ENCODE data around the gene DLG1.

Gene DLG1

GRCh38 chr3:197298341-197298944 is at the start of gene DLG1:
TSS of gene DLG1 (minus strand) at chr3:197298612. CDS start at chr3:197297204, 1,408 bp downstream.
- peak; percentile 87 for DNase-seq (ENCODE audit: low spot score)

- no peak for DNase-seq (ENCODE audit: low spot score)
Measured at GRCh38 chr3:197348014-197348413, 49.6 kb upstream of the DLG1 start.

- DNase-seq (ENCODE audit: low spot score): no peak
Measured at GRCh38 chr3:197345390-197345789, 47.0 kb upstream of the DLG1 start.

GRCh38 chr3:197344582-197345318 is 46.3 kb upstream of the DLG1 start:
- DNase-seq (ENCODE audit: low spot score): no peak

GRCh38 chr3:197343656-197344408 is 45.4 kb upstream of the DLG1 start:
- DNase-seq (ENCODE audit: low spot score): no peak

- no peak for DNase-seq (ENCODE audit: low spot score)
Measured at GRCh38 chr3:197343111-197343510, 44.7 kb upstream of the DLG1 start.

GRCh38 chr3:197340521-197340871 is 42.1 kb upstream of the DLG1 start:
- DNase-seq (ENCODE audit: low spot score): no peak

GRCh38 chr3:197339841-197340520 is 41.6 kb upstream of the DLG1 start:
- DNase-seq (ENCODE audit: low spot score): no peak

- DNase-seq (ENCODE audit: low spot score): no peak
Measured at GRCh38 chr3:197338586-197338985, 40.2 kb upstream of the DLG1 start.

GRCh38 chr3:197337656-197338055 is 39.2 kb upstream of the DLG1 start:
- DNase-seq (ENCODE audit: low spot score): no peak

- no peak for DNase-seq (ENCODE audit: low spot score)
Measured at GRCh38 chr3:197337214-197337613, 38.8 kb upstream of the DLG1 start.

GRCh38 chr3:197336348-197336747 is 37.9 kb upstream of the DLG1 start:
- DNase-seq (ENCODE audit: low spot score): no peak

- no peak for DNase-seq (ENCODE audit: low spot score)
Measured at GRCh38 chr3:197335428-197336132, 37.2 kb upstream of the DLG1 start.

- DNase-seq (ENCODE audit: low spot score): no peak
Measured at GRCh38 chr3:197333901-197334639, 35.7 kb upstream of the DLG1 start.

- peak; percentile 58 for DNase-seq (ENCODE audit: low spot score)
Measured at GRCh38 chr3:197331131-197331530, 32.7 kb upstream of the DLG1 start.

GRCh38 chr3:197329382-197329781 is 31.0 kb upstream of the DLG1 start:
- DNase-seq (ENCODE audit: low spot score): peak; percentile 88

GRCh38 chr3:197328198-197328597 is 29.8 kb upstream of the DLG1 start:
- DNase-seq (ENCODE audit: low spot score): no peak

GRCh38 chr3:197327701-197328100 is 29.3 kb upstream of the DLG1 start:
- peak; percentile 86 for DNase-seq (ENCODE audit: low spot score)

- no peak for DNase-seq (ENCODE audit: low spot score)
Measured at GRCh38 chr3:197325773-197326172, 27.4 kb upstream of the DLG1 start.

GRCh38 chr3:197322149-197322548 is 23.7 kb upstream of the DLG1 start:
- no peak for DNase-seq (ENCODE audit: low spot score)

- no peak for DNase-seq (ENCODE audit: low spot score)
Measured at GRCh38 chr3:197320582-197320981, 22.2 kb upstream of the DLG1 start.

Data from putamen (tissue), 1 donor.